Epithelial cell of proximal tubule (primary cell): Measurements from ENCODE around the gene PRDM16. TPM values are rescaled to one million over a fixed set of nuclear protein-coding genes. Genes with fewer than 3 reads are reported as not detected.

Source experiments
- DNase-seq: peaks from one replicate; pipeline ENCODE4 v3.0.0-alpha.2; 2011; ENCODE audit warnings: low read depth
- H3K4me3 ChIP-seq: 2 replicates; pipeline ENCODE4 v1.5.1; 2011; ENCODE audit warnings: low read depth, mild to moderate bottlenecking, low read length
- total RNA-seq: library from RNA; depleted of rRNA; stranded (reverse); fragments of >200 nt; gene quantifications from 2 replicates; pipeline ENCODE4 v1.2.3, GENCODE V29; 2015
- TF ChIP-seq, protein P1 (sequence below): conservative IDR thresholded peaks from 2 replicates; pipeline ENCODE4 v1.5.1; 2012; ENCODE audit warnings: low read depth, mild to moderate bottlenecking, low read length

The PRDM16 gene
- total RNA-seq, 1 donor from 2014 or later: 0.06 TPM

DNA sequence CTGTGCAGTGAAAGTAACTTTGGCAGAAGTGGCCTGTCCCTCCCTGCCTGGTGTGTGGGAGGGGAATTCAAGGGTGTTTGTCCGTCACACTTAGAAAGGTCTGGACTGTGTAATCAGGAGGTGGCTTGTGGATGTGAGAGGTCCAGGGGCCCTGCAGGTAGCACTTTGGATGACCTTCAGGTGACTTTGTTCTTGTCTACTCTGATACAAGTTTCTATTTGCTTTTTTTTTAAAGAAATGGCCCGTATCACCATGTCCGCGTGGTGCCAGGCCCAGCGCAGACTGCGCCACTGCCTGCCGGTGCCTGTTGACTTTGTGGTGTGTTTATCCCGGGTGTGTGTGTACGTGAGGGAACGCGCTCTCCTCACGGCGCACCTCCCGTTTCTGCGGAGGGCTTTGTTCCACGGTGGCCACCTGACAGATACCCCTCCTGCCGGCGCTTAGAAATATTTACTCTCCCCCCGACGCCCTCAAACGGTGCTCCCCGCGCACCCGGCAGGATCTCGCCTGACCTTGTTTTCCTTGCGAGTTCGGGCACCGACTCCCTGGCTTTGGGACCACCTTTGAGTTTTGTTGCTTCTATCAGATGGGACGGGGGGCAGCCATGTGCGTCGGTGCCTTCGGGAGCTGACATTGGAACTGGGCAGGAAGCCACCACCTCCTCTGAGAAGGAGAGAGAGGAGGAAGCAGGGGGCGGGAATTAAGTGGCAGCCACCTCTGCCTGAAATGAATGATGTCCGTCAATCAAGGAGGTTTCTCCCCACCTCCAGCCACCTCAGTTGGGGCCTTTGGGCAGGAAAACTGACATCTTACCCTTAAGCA, 119.4 kb downstream of the PRDM16 start:
- no peak for DNase-seq
- no peak overlapping the region for H3K4me3 ChIP-seq
- TF ChIP-seq, protein P1, sequence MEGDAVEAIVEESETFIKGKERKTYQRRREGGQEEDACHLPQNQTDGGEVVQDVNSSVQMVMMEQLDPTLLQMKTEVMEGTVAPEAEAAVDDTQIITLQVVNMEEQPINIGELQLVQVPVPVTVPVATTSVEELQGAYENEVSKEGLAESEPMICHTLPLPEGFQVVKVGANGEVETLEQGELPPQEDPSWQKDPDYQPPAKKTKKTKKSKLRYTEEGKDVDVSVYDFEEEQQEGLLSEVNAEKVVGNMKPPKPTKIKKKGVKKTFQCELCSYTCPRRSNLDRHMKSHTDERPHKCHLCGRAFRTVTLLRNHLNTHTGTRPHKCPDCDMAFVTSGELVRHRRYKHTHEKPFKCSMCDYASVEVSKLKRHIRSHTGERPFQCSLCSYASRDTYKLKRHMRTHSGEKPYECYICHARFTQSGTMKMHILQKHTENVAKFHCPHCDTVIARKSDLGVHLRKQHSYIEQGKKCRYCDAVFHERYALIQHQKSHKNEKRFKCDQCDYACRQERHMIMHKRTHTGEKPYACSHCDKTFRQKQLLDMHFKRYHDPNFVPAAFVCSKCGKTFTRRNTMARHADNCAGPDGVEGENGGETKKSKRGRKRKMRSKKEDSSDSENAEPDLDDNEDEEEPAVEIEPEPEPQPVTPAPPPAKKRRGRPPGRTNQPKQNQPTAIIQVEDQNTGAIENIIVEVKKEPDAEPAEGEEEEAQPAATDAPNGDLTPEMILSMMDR: no peak

- no peak for DNase-seq
- no peak overlapping the region for H3K4me3 ChIP-seq
- TF ChIP-seq, protein P1: no peak
Measured at GRCh38 chr1:3190256-3191041, 121.4 kb downstream of the PRDM16 start.

- no peak for DNase-seq
- TF ChIP-seq, protein P1: no peak
- H3K4me3 ChIP-seq: no peak overlapping the region
Measured at GRCh38 chr1:3192361-3192760, 123.4 kb downstream of the PRDM16 start.

DNA sequence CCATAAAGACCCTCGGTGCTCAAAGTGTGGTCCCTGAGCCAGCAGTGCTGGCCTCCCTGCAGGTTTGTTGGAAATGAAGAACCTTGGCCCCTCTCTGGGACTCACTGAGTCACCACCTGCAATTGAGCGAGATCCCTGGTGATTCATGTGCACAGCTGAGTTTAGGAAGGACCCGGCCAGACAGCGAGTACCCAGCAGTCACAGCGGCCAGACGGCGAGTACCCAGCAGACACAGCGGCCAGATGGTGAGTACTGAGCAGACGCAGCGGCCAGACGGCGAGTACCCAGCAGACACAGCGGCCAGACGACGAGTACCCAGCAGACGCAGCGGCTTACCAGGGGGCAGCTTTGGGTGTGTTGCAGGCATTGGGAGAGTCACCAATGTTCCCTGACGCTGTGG, 123.8 kb downstream of the PRDM16 start:
- TF ChIP-seq, protein P1: no peak
- no peak for DNase-seq
- no peak overlapping the region for H3K4me3 ChIP-seq

DNA sequence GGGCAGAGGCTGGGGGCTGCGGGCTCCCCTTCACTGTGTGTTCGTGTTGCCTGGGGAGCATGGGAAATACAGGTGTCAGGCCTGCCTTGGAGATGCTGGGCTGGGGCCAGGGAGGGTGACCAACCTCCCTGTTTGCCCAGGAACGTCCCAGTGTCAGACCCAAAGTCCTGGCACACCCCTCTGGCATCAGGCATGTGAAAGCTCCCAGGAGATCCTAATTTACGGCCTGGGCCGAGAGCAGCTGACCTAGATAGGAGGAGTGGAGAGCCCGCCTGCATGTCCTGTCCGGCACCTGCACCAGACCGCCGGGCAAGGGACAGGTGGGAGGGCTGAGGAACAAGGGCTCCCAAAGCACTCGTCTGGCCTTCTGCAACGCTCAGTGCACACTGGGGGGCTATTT, 124.8 kb downstream of the PRDM16 start:
- DNase-seq: no peak
- TF ChIP-seq, protein P1: no peak
- H3K4me3 ChIP-seq: no peak overlapping the region

GRCh38 chr1:3194760-3195479, 125.9 kb downstream of the PRDM16 start:
- no peak for DNase-seq
- TF ChIP-seq, protein P1: no peak
- no peak overlapping the region for H3K4me3 ChIP-seq
